AG10803 (cell line): Measurements from ENCODE around the gene ABHD4.

ENCODE experiments used
- DNase-seq: peaks from one replicate; pipeline ENCODE4 v3.0.0; 2010; ENCODE audit warnings: low read depth
- H3K4me3 ChIP-seq: 2 replicates; pipeline ENCODE4 v1.5.1; 2011; ENCODE audit warnings: mild to moderate bottlenecking, low read length, control low read depth
- CTCF ChIP-seq: conservative IDR thresholded peaks from 2 replicates; pipeline ENCODE4 v1.5.1; 2011; ENCODE audit warnings: mild to moderate bottlenecking, low read length, control low read depth, inconsistent platforms

The ABHD4 gene

DNA sequence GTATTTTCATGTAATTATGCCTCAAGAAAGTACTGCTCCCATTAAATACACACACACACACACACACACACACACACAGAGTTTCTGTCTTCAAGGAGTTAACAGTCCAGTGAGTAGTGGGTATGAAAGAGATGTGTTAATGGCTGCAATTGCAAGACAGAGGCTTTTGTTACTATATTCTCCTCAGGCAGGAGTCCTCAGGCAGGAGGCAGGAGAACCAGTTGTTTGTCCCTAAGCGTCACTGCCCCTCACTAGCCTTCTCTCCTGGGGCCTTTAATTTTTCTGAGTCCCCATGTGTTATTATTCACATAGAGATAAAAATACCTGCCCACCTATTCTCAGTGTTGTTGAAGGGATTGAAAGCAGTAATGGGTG is 40.3 kb upstream of the ABHD4 start:
- no peak for DNase-seq
- no peak for TF ChIP-seq CTCF
- no peak overlapping the region for H3K4me3 ChIP-seq

GRCh38 chr14:22558221-22558913 is 39.7 kb upstream of the ABHD4 start:
- 0 out of 2 replicates have a peak, but pooled peaks have one; percentile 12 for TF ChIP-seq CTCF
- H3K4me3 ChIP-seq, result no peak overlapping the region
- DNase-seq, result no peak

DNA sequence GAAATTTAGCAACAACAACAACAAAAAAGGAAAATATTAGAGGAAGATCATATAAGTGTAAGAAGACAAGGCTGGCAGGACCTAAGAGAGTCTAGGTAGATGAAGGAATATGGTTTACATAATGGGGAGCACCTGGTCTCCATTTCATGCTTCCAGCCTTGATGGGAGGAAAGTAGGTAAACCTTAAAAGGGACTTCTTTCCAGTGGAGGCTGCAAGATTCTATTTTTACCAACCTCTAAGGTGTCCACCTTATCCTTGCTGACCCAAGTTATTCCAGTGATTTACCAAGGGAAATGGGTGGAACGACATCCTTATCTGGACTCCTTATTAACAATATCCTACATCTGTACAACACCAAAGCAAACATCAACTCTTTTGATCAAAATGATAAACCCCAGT is 39.1 kb upstream of the ABHD4 start:
- TF ChIP-seq CTCF, result no peak
- H3K4me3 ChIP-seq, result no peak overlapping the region
- DNase-seq, result no peak

GRCh38 chr14:22560662-22561365 is 37.3 kb upstream of the ABHD4 start:
- TF ChIP-seq CTCF, result no peak
- DNase-seq, result no peak
- H3K4me3 ChIP-seq, result no peak overlapping the region

DNA sequence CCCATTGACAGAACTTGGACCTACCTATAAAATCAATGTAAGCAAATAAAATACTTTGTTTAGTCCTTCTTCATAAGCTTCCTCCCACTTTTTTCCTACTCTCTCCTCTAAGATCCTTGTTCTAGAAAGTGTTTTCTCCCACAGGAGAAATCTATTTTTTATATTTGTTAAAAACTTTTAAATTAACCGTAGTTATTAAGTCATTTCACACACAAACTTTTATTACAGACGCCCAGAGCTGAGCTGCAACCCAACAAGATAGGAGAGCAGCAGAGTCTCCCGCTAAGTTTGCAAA is 36.8 kb upstream of the ABHD4 start:
- no peak for DNase-seq
- TF ChIP-seq CTCF, result no peak
- no peak overlapping the region for H3K4me3 ChIP-seq

DNA sequence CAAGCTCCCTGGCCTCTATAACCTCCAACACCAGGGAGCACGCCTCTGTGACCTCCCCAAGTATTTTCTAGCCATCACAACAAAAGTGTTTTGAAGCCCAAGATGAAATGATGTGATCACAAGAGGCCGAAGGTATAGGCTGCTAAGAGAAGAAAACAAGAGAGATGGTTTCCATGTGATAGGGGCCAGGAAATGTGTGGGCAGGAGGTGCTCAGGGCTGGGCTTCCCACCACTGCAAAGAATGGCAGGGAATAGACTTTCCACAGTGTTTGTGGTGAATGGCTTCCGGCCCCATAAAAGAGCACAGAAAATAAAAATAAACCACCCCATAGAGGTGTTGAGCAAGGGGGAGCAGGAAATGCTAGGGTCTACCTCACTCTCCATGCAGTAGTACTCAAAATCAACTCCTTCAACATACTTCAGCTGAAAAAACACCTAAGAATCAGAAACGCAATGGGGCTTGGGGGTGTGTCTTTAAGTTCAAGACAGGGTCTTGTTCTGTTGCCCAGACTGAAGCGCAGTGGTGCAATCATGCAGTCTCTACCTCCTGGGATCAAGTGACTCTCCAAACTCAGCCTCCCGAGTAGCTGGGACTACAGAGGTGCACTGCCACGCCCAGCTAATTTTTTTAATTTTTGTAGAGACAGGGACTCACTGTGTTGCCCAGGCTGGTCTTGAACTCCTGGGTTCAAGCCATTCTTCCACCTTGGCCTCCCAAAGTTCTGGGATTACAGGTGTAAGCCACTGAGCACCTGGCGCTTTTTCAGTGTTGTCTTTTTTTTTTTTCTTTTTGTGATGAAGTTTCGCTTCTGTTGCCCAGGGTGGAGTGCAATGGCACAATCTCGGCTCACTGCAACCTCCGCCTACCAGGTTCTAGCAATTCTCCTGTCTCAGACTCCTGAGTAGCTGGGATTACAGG is 36.2 kb upstream of the ABHD4 start:
- no peak overlapping the region for H3K4me3 ChIP-seq
- TF ChIP-seq CTCF, result no peak
- no peak for DNase-seq
